Measurements from ENCODE around the gene IPO5.
"Not testable (repeated sequence)": the region's sequence is repeated elsewhere in the genome, so short reads cannot be mapped to it uniquely, and the experiment has no call there.

Gene IPO5

GRCh38 chr13:97953376-97953970 is at the start of gene IPO5:
Gene IPO5 (plus strand): TSS chr13:97953675. CDS start chr13:97976697, 23,022 bp downstream.
- DNase-seq: no peak

GRCh38 chr13:97904059-97904458 is 49.4 kb upstream of the IPO5 start:
- DNase-seq: no peak

GRCh38 chr13:97905517-97905916 is 48.0 kb upstream of the IPO5 start:
- no peak for DNase-seq

GRCh38 chr13:97911311-97912138 is 42.0 kb upstream of the IPO5 start:
- DNase-seq: peak; percentile 11 to 68 (median 54)

- no peak for DNase-seq
Observed at GRCh38 chr13:97912139-97912535, 41.3 kb upstream of the IPO5 start.

- no peak for DNase-seq
Observed at GRCh38 chr13:97913206-97913605, 40.3 kb upstream of the IPO5 start.

- no peak for DNase-seq
Observed at GRCh38 chr13:97914540-97914939, 38.9 kb upstream of the IPO5 start.

- no peak for DNase-seq
Observed at GRCh38 chr13:97921176-97921816, 32.2 kb upstream of the IPO5 start.

GRCh38 chr13:97928301-97928700 is 25.2 kb upstream of the IPO5 start:
- no peak for DNase-seq

GRCh38 chr13:97932036-97932435 is 21.4 kb upstream of the IPO5 start:
- DNase-seq: no peak

GRCh38 chr13:97932647-97933046 is 20.8 kb upstream of the IPO5 start:
- DNase-seq: peak in 1 of 3 experiments; percentile 13

- DNase-seq: no peak
Observed at GRCh38 chr13:97933776-97934175, 19.7 kb upstream of the IPO5 start.

- DNase-seq: no peak
Observed at GRCh38 chr13:97934590-97934989, 18.9 kb upstream of the IPO5 start.

GRCh38 chr13:97935071-97935470 is 18.4 kb upstream of the IPO5 start:
- DNase-seq: no peak

GRCh38 chr13:97936036-97936435 is 17.4 kb upstream of the IPO5 start:
- no peak for DNase-seq

- no peak for DNase-seq
Observed at GRCh38 chr13:97938706-97939475, 14.6 kb upstream of the IPO5 start.

- DNase-seq: peak in 2 of 3 experiments; percentile 15 to 31
Observed at GRCh38 chr13:97944396-97945029, 9.0 kb upstream of the IPO5 start.

GRCh38 chr13:97945342-97945741 is 8.1 kb upstream of the IPO5 start:
- DNase-seq: no peak

GRCh38 chr13:97945792-97946419 is 7.6 kb upstream of the IPO5 start:
- DNase-seq: no peak

GRCh38 chr13:97946951-97947588 is 6.4 kb upstream of the IPO5 start:
- DNase-seq: no peak

GRCh38 chr13:97948041-97948440 is 5.4 kb upstream of the IPO5 start:
- DNase-seq: no peak

GRCh38 chr13:97949316-97949715 is 4.2 kb upstream of the IPO5 start:
- not testable (repeated sequence) for DNase-seq

Measured in NCI-H1417 (cell line).